IMR-90 (cell line): Measurements from ENCODE around the gene USP40. TPM values are rescaled to one million over a fixed set of nuclear protein-coding genes. Genes with fewer than 3 reads are reported as not detected.
"Not testable (repeated sequence)": the region's sequence is repeated elsewhere in the genome, so short reads cannot be mapped to it uniquely, and the experiment has no call there.

Source experiments
- ATAC-seq: fragments of 200-7000 bp; cut with Tn5 transposase; 2 replicates; pipeline ENCODE4 v1.9.1; 2020; ENCODE audit warnings: low read depth, mild to moderate bottlenecking, moderate library complexity
- BruUV-seq: library from RNA; stranded (reverse); fragments of 400-500 nt; replicated peaks from 2 replicates; lab custom pipeline; 2021; lab: Mats Ljungman, UMichigan
- CTCF ChIA-PET: fragments of 300-600 bp; formaldehyde crosslinking; extraction: SDS; loops from one replicate; lab custom pipeline; 2021; ENCODE audit warnings: antibody characterized with exemption; lab: Yijun Ruan, JAX
- POLR2A ChIA-PET: fragments of 300-600 bp; sonication (Branson Sonifier 250); formaldehyde crosslinking; loops from one replicate; lab custom pipeline; 2022; ENCODE audit warnings: antibody characterized with exemption; ENCODE audit not compliant: unreplicated experiment; lab: Charles Lee
- DNase-seq: peaks from one replicate; pipeline ENCODE4 v3.0.0; 2013
- H2AFZ ChIP-seq: replicated peaks from 2 replicates; pipeline ENCODE3; 2013; ENCODE audit warnings: low read length, mild to moderate bottlenecking; ENCODE audit not compliant: poor library complexity
- H2AK5ac ChIP-seq: 2 replicates; pipeline ENCODE4 v1.6.1; 2013; ENCODE audit warnings: low read depth, low read length, inconsistent platforms
- H2AK9ac ChIP-seq: replicated peaks from 2 replicates; pipeline ENCODE3; 2013; ENCODE audit warnings: mild to moderate bottlenecking, low read depth, low read length, moderate library complexity; ENCODE audit not compliant: poor library complexity
- H2BK120ac ChIP-seq: 2 replicates; pipeline ENCODE4 v1.6.1; 2013; ENCODE audit warnings: low read depth, low read length, inconsistent platforms
- H2BK15ac ChIP-seq: 3 replicates; pipeline ENCODE4 v1.6.1; 2013; ENCODE audit warnings: low read depth, low read length, inconsistent platforms
- H2BK20ac ChIP-seq: 2 replicates; pipeline ENCODE4 v1.6.1; 2013; ENCODE audit warnings: low read depth, mild to moderate bottlenecking, inconsistent platforms, low read length, moderate library complexity
- H2BK5ac ChIP-seq: 2 replicates; pipeline ENCODE4 v1.6.1; 2013; ENCODE audit warnings: mild to moderate bottlenecking, low read depth, low read length, inconsistent platforms; ENCODE audit not compliant: poor library complexity, severe bottlenecking
- H3K14ac ChIP-seq: replicated peaks from 2 replicates; pipeline ENCODE4 v1.6.1; 2013; ENCODE audit warnings: low read depth, low read length, inconsistent platforms
- H3K18ac ChIP-seq: 2 replicates; pipeline ENCODE4 v1.6.1; 2013; ENCODE audit warnings: low read depth, low read length, control low read depth
- H3K23ac ChIP-seq: 2 replicates; pipeline ENCODE4 v1.6.1; 2013; ENCODE audit warnings: low read depth, low read length, inconsistent platforms
- H3K27ac ChIP-seq: 2 replicates; pipeline ENCODE4 v1.5.1; 2013; ENCODE audit warnings: mild to moderate bottlenecking, control low read depth, low read length; ENCODE audit not compliant: insufficient read depth
- H3K27me3 ChIP-seq: 2 replicates; pipeline ENCODE4 v1.6.1; 2013; ENCODE audit warnings: low read length; ENCODE audit not compliant: control insufficient read depth, insufficient read depth
- H3K36me3 ChIP-seq: 2 replicates; pipeline ENCODE4 v1.6.1; 2013; ENCODE audit warnings: low read length, mixed read lengths; ENCODE audit not compliant: control insufficient read depth, insufficient read depth
- H3K4ac ChIP-seq: 2 replicates; pipeline ENCODE4 v1.6.1; 2013; ENCODE audit warnings: low read depth, low read length, inconsistent platforms
- H3K4me1 ChIP-seq: 2 replicates; pipeline ENCODE4 v1.6.1; 2013; ENCODE audit warnings: low read length, mixed read lengths; ENCODE audit not compliant: control insufficient read depth, insufficient read depth
- H3K4me2 ChIP-seq: 2 replicates; pipeline ENCODE4 v1.6.1; 2013; ENCODE audit warnings: low read depth, mild to moderate bottlenecking, control low read depth, low read length, moderate library complexity
- H3K4me3 ChIP-seq: 2 replicates; pipeline ENCODE4 v1.5.1; 2013; ENCODE audit warnings: low read depth, mild to moderate bottlenecking, control low read depth, low read length, moderate library complexity; ENCODE audit not compliant: insufficient read depth
- H3K56ac ChIP-seq: 2 replicates; pipeline ENCODE4 v1.6.1; 2013; ENCODE audit warnings: low read length, inconsistent platforms; ENCODE audit not compliant: insufficient read depth; ENCODE audit errors: extremely low read depth
- H3K79me1 ChIP-seq, 2 experiments: 2 replicates each; pipeline ENCODE4 v1.6.1; 2013; ENCODE audit warnings: low read length in 2 of 2, inconsistent platforms in 1 of 2, low read depth in 1 of 2
- H3K9ac ChIP-seq: 2 replicates; pipeline ENCODE4 v1.6.1; 2013; ENCODE audit warnings: low read depth, low read length, control low read depth
- H3K9me1 ChIP-seq: 2 replicates; pipeline ENCODE4 v1.6.1; 2013; ENCODE audit warnings: low read length, inconsistent platforms; ENCODE audit not compliant: insufficient read depth
- H3K9me3 ChIP-seq: 2 replicates; pipeline ENCODE4 v1.6.1; 2013; ENCODE audit warnings: low read length; ENCODE audit not compliant: control insufficient read depth, insufficient read depth
- H4K20me1 ChIP-seq: 2 replicates; pipeline ENCODE4 v1.6.1; 2013; ENCODE audit warnings: low read length, inconsistent platforms; ENCODE audit not compliant: insufficient read depth
- H4K5ac ChIP-seq: 2 replicates; pipeline ENCODE4 v1.6.1; 2013; ENCODE audit warnings: mild to moderate bottlenecking, low read depth, low read length, control low read depth
- H4K8ac ChIP-seq, 2 experiments: 2 replicates each; pipeline ENCODE4 v1.6.1; 2013; ENCODE audit warnings: low read depth in 2 of 2, low read length in 2 of 2, control low read depth in 1 of 2, inconsistent platforms in 1 of 2
- H4K91ac ChIP-seq: 2 replicates; pipeline ENCODE4 v1.6.1; 2013; ENCODE audit warnings: low read depth, low read length, inconsistent platforms; ENCODE audit not compliant: insufficient read depth
- WGBS, 2 experiments: methylation state at CpG; one replicate each; pipeline versions ENCODE4 v1.1.5 to v1.1.7; 2013; ENCODE audit warnings: missing lambda C conversion rate in 2 of 2; ENCODE audit not compliant: insufficient read length in 1 of 2; ENCODE audit errors: extremely low coverage in 2 of 2; 5-methylcytosine and 5-hydroxymethylcytosine counted together
- dilution Hi-C: fragments of 300-500 bp; cut with HindIII; formaldehyde crosslinking; loops from one replicate; pipeline ENCODE4 v1.14.3; 2018; ENCODE audit warnings: low sequenced_read_pairs; ENCODE audit not compliant: unreplicated experiment
- in situ Hi-C: fragments of 300-500 bp; cut with MboI; formaldehyde crosslinking; loops from 3 replicates; pipeline ENCODE4 v1.14.3; 2019; ENCODE audit warnings: low sequenced_read_pairs, inconsistent platforms, mixed read lengths
- intact Hi-C: fragments of 100-400 bp; cut with micrococcal nuclease; formaldehyde crosslinking; loops from 2 replicates; pipeline ENCODE4 v1.10.0; 2022
- polyA plus RNA-seq, 3 experiments: library from polyadenylated mRNA; depleted of rRNA; stranded (reverse); fragments of >200 nt; gene quantifications; 2 replicates each; pipeline ENCODE4 v1.2.3, GENCODE V29; 2012; ENCODE audit warnings: low replicate concordance in 1 of 3
- total RNA-seq: library from RNA; depleted of rRNA; stranded (reverse); fragments of >200 nt; gene quantifications from 2 replicates; pipeline ENCODE4 v1.2.3, GENCODE V29; 2012

USP40 gene
- total and polyA plus RNA-seq, 2 of the 4 experiments (the other 2 are of a cell fraction), result 30.1 to 30.8 TPM

DNA sequence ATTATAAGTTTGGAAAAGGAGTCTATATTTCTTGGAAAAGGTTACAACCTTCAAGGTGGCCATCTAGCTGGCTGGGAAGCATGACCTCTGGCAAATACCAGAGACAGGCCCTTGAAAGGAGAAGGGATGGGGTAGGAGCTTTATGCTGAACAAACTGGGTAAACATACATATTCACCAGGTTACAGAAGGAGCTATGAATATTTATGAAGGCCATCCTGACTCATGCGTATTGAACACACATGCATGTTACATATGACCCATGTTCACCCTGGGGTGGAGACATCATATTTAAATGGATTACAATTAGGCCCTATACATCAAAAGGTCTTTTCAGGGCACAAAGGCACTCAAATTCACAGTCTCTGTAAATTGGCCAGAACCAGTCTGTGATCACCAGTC, 26.1 kb upstream of the USP40 start:
- H3K14ac ChIP-seq, DNase-seq, H3K9me3 ChIP-seq, H3K27me3 ChIP-seq, H3K27ac ChIP-seq, H4K8ac ChIP-seq, H3K9me1 ChIP-seq, H2AK5ac ChIP-seq, ATAC-seq, H3K36me3 ChIP-seq, H3K4ac ChIP-seq, H2BK120ac ChIP-seq, H4K5ac ChIP-seq, BruUV-seq, dilution Hi-C loops, H2BK5ac ChIP-seq, H3K4me3 ChIP-seq, H2BK15ac ChIP-seq, H3K4me2 ChIP-seq, H3K79me1 ChIP-seq, H3K18ac ChIP-seq, H3K9ac ChIP-seq, H3K56ac ChIP-seq, CTCF ChIA-PET, H2AFZ ChIP-seq, intact Hi-C loops, H4K91ac ChIP-seq, H3K4me1 ChIP-seq, H2BK20ac ChIP-seq, POLR2A ChIA-PET, H3K23ac ChIP-seq, H4K20me1 ChIP-seq, H2AK9ac ChIP-seq, in situ Hi-C loops: not testable (repeated sequence)
- WGBS, 2 experiments, result no CpG with 5 or more reads among the region's 1 CpG
